Cerebellar cortex (tissue), 1 donor: ENCODE results near the gene GAS2.

Experiments
- DNase-seq: peaks from one replicate; pipeline ENCODE4 v3.0.0-alpha.2; 2015; ENCODE audit warnings: low spot score

GAS2 gene

GRCh38 chr11:22728600-22729389, 62.4 kb downstream of the GAS2 start:
- no peak for DNase-seq

- no peak for DNase-seq
Observed at GRCh38 chr11:22730319-22730718, 63.9 kb downstream of the GAS2 start.

- DNase-seq: no peak
Observed at GRCh38 chr11:22732588-22732987, 66.2 kb downstream of the GAS2 start.

- DNase-seq: no peak
Observed at GRCh38 chr11:22733475-22734248, 67.3 kb downstream of the GAS2 start.

GRCh38 chr11:22734628-22735345, 68.4 kb downstream of the GAS2 start:
- DNase-seq: no peak

- DNase-seq: no peak
Observed at GRCh38 chr11:22742157-22742613, 75.8 kb downstream of the GAS2 start.

- DNase-seq: no peak
Observed at GRCh38 chr11:22749536-22749935, 83.1 kb downstream of the GAS2 start.

- DNase-seq: no peak
Observed at GRCh38 chr11:22752908-22753310, 86.5 kb downstream of the GAS2 start.

GRCh38 chr11:22753416-22753815, 87.0 kb downstream of the GAS2 start:
- no peak for DNase-seq

- no peak for DNase-seq
Observed at GRCh38 chr11:22761066-22761465, 94.7 kb downstream of the GAS2 start.

GRCh38 chr11:22763166-22763565, 96.8 kb downstream of the GAS2 start:
- DNase-seq: no peak

GRCh38 chr11:22764735-22765134, 98.3 kb downstream of the GAS2 start:
- no peak for DNase-seq

- DNase-seq: no peak
Observed at GRCh38 chr11:22768281-22768680, 101.9 kb downstream of the GAS2 start.

- DNase-seq: no peak
Observed at GRCh38 chr11:22769081-22769480, 102.7 kb downstream of the GAS2 start.

GRCh38 chr11:22774716-22775115, 108.3 kb downstream of the GAS2 start:
- DNase-seq: no peak

- no peak for DNase-seq
Observed at GRCh38 chr11:22775248-22775647, 108.8 kb downstream of the GAS2 start.

- no peak for DNase-seq
Observed at GRCh38 chr11:22778642-22779041, 112.2 kb downstream of the GAS2 start.

GRCh38 chr11:22779850-22780249, 113.4 kb downstream of the GAS2 start:
- no peak for DNase-seq

GRCh38 chr11:22780952-22781593, 114.7 kb downstream of the GAS2 start:
- DNase-seq: no peak

- no peak for DNase-seq
Observed at GRCh38 chr11:22785251-22785650, 118.8 kb downstream of the GAS2 start.

- no peak for DNase-seq
Observed at GRCh38 chr11:22786475-22786874, 120.1 kb downstream of the GAS2 start.

- DNase-seq: no peak
Observed at GRCh38 chr11:22787055-22787454, 120.6 kb downstream of the GAS2 start.
